HEK293 (cell line): Measurements from ENCODE around the gene GJC2.
A peak's percentile ranks its signal among the peaks of the same experiment; 100 is the strongest.

Experiments
- AEBP2 ChIP-seq: fragments of 450-650 bp; formaldehyde crosslinking; IDR thresholded peaks from 2 replicates; pipeline ENCODE4 v1.5.1; 2016; ENCODE audit warnings: missing biosample characterization, missing genetic modification characterization, borderline replicate concordance
- BCL11B ChIP-seq: fragments of 450-650 bp; formaldehyde crosslinking; IDR thresholded peaks from 2 replicates; pipeline ENCODE4 v1.5.1; 2016; ENCODE audit warnings: low read depth, missing biosample characterization, missing genetic modification characterization
- CTCF ChIP-seq: fragments of 450-650 bp; formaldehyde crosslinking; IDR thresholded peaks from 2 replicates; pipeline ENCODE4 v1.5.1; 2016; ENCODE audit warnings: missing biosample characterization, missing genetic modification characterization
- GLI2 ChIP-seq: fragments of 450-650 bp; formaldehyde crosslinking; IDR thresholded peaks from 2 replicates; pipeline ENCODE4; 2017; ENCODE audit warnings: missing biosample characterization, missing genetic modification characterization, low read depth, borderline replicate concordance
- GLIS1 ChIP-seq: fragments of 450-650 bp; formaldehyde crosslinking; IDR thresholded peaks from 2 replicates; pipeline ENCODE4 v1.5.1; 2016; ENCODE audit warnings: missing biosample characterization, missing genetic modification characterization
- KLF8 ChIP-seq: fragments of 450-650 bp; formaldehyde crosslinking; IDR thresholded peaks from 2 replicates; pipeline ENCODE4 v1.5.1; 2016; ENCODE audit warnings: missing biosample characterization, missing genetic modification characterization
- OSR2 ChIP-seq: fragments of 450-650 bp; formaldehyde crosslinking; IDR thresholded peaks from 2 replicates; pipeline ENCODE4 v1.5.1; 2016; ENCODE audit warnings: missing biosample characterization, missing genetic modification characterization
- SCRT2 ChIP-seq: fragments of 450-650 bp; formaldehyde crosslinking; IDR thresholded peaks from 2 replicates; pipeline ENCODE4 v1.5.1; 2016; ENCODE audit warnings: missing biosample characterization, missing genetic modification characterization
- ZEB2 ChIP-seq: fragments of 450-650 bp; formaldehyde crosslinking; IDR thresholded peaks from 2 replicates; pipeline ENCODE4 v1.5.1; 2016; ENCODE audit warnings: missing biosample characterization, missing genetic modification characterization
- ZFHX2 ChIP-seq: fragments of 450-650 bp; formaldehyde crosslinking; conservative IDR thresholded peaks from 2 replicates; pipeline ENCODE4 v1.5.1; 2016; ENCODE audit warnings: missing biosample characterization, missing genetic modification characterization
- ZNF121 ChIP-seq: fragments of 450-650 bp; formaldehyde crosslinking; IDR thresholded peaks from 2 replicates; pipeline ENCODE4 v1.5.1; 2016; ENCODE audit warnings: missing biosample characterization, missing genetic modification characterization
- ZNF184 ChIP-seq: fragments of 450-650 bp; IDR thresholded peaks from 2 replicates; pipeline ENCODE4 v1.5.1; 2018; ENCODE audit warnings: missing biosample characterization, mild to moderate bottlenecking, missing genetic modification characterization
- ZNF24 ChIP-seq: fragments of 450-650 bp; formaldehyde crosslinking; IDR thresholded peaks from 2 replicates; pipeline ENCODE4 v1.5.1; 2016; ENCODE audit warnings: missing biosample characterization, missing genetic modification characterization
- ZNF324 ChIP-seq: fragments of 450-650 bp; formaldehyde crosslinking; IDR thresholded peaks from 2 replicates; pipeline ENCODE4 v1.5.1; 2016; ENCODE audit warnings: missing biosample characterization, missing genetic modification characterization
- ZNF37A ChIP-seq: fragments of 450-650 bp; IDR thresholded peaks from 2 replicates; pipeline ENCODE4 v1.5.1; 2018; ENCODE audit warnings: missing biosample characterization, missing genetic modification characterization
- ZNF394 ChIP-seq: fragments of 450-650 bp; formaldehyde crosslinking; IDR thresholded peaks from 2 replicates; pipeline ENCODE4 v1.5.1; 2016; ENCODE audit warnings: missing biosample characterization, missing genetic modification characterization, mild to moderate bottlenecking, moderate library complexity, borderline replicate concordance
- ZNF501 ChIP-seq: fragments of 450-650 bp; formaldehyde crosslinking; IDR thresholded peaks from 2 replicates; pipeline ENCODE4 v1.5.1; 2016; ENCODE audit warnings: missing biosample characterization, missing genetic modification characterization
- ZNF596 ChIP-seq: fragments of 450-650 bp; IDR thresholded peaks from 2 replicates; pipeline ENCODE4 v1.5.0; 2018; ENCODE audit warnings: missing biosample characterization, mild to moderate bottlenecking, missing genetic modification characterization, moderate library complexity
- ZNF76 ChIP-seq: fragments of 450-650 bp; formaldehyde crosslinking; IDR thresholded peaks from 2 replicates; pipeline ENCODE4; 2016; ENCODE audit warnings: low read depth, missing biosample characterization, missing genetic modification characterization, borderline replicate concordance
- ZSCAN16 ChIP-seq: fragments of 450-650 bp; formaldehyde crosslinking; IDR thresholded peaks from 2 replicates; pipeline ENCODE4 v1.5.1; 2016; ENCODE audit warnings: missing biosample characterization, missing genetic modification characterization
- ZSCAN30 ChIP-seq: fragments of 450-650 bp; IDR thresholded peaks from 2 replicates; pipeline ENCODE4 v1.5.1; 2018; ENCODE audit warnings: missing biosample characterization, mild to moderate bottlenecking, missing genetic modification characterization, moderate library complexity
- ZSCAN5A ChIP-seq: fragments of 450-650 bp; formaldehyde crosslinking; IDR thresholded peaks from 2 replicates; pipeline ENCODE4 v1.5.1; 2016; ENCODE audit warnings: missing biosample characterization, missing genetic modification characterization
- TF ChIP-seq, protein P1 (sequence below): fragments of 450-650 bp; formaldehyde crosslinking; IDR thresholded peaks from 2 replicates; pipeline ENCODE4 v1.5.1; 2016; ENCODE audit warnings: missing biosample characterization, missing genetic modification characterization
- TF ChIP-seq, protein P2 (sequence below): fragments of 450-650 bp; formaldehyde crosslinking; IDR thresholded peaks from 2 replicates; pipeline ENCODE4 v1.5.1; 2016; ENCODE audit warnings: missing biosample characterization, missing genetic modification characterization
- TF ChIP-seq, protein P3 (sequence below): fragments of 450-650 bp; formaldehyde crosslinking; IDR thresholded peaks from 2 replicates; pipeline ENCODE4 v1.5.1; 2016; ENCODE audit warnings: missing biosample characterization, missing genetic modification characterization

The GJC2 gene

GRCh38 chr1:228102791-228103620 lies 46.7 kb upstream of the GJC2 start, which contains the start of gene C1orf35 (continued):
- TF ChIP-seq CTCF (peak; percentile 51; the same call in 1 of the 2 replicates), OSR2 (peak; percentile 45; the same call in 1 of the 2 replicates), ZFHX2 (tag by site-specific recombination) (peak; percentile 99), ZSCAN30 (peak; percentile 86), SCRT2 (0 out of 2 replicates have a peak, but pooled peaks have one; percentile 26), GLI2 (tag by site-specific recombination) (no peak), ZEB2 (tag by site-specific recombination) (peak; percentile 98), AEBP2 (no peak), ZNF324 (peak; percentile 64), ZNF501 (tag by site-specific recombination) (peak; percentile 99), GLIS1 (peak; percentile 76), ZNF394 (tag by site-specific recombination) (peak; percentile 52; the same call in 1 of the 2 replicates), ZNF24 (peak; percentile 32; the same call in 1 of the 2 replicates), BCL11B (tag by site-specific recombination) (0 out of 2 replicates have a peak, but pooled peaks have one; percentile 51), ZNF121 (tag by site-specific recombination) (peak; percentile 56; the same call in 1 of the 2 replicates), ZSCAN5A (tag by site-specific recombination) (peak; percentile 78), KLF8 (tag by site-specific recombination) (peak; percentile 99), ZNF37A (tag by site-specific recombination) (0 out of 2 replicates have a peak, but pooled peaks have one; percentile 4), ZSCAN16 (tag by site-specific recombination) (no peak), ZNF596 (peak; percentile 20; the same call in 1 of the 2 replicates), ZNF76 (peak; percentile 82), ZNF184 (tag by site-specific recombination) (0 out of 2 replicates have a peak, but pooled peaks have one; percentile 34)
- TF ChIP-seq, protein P1, sequence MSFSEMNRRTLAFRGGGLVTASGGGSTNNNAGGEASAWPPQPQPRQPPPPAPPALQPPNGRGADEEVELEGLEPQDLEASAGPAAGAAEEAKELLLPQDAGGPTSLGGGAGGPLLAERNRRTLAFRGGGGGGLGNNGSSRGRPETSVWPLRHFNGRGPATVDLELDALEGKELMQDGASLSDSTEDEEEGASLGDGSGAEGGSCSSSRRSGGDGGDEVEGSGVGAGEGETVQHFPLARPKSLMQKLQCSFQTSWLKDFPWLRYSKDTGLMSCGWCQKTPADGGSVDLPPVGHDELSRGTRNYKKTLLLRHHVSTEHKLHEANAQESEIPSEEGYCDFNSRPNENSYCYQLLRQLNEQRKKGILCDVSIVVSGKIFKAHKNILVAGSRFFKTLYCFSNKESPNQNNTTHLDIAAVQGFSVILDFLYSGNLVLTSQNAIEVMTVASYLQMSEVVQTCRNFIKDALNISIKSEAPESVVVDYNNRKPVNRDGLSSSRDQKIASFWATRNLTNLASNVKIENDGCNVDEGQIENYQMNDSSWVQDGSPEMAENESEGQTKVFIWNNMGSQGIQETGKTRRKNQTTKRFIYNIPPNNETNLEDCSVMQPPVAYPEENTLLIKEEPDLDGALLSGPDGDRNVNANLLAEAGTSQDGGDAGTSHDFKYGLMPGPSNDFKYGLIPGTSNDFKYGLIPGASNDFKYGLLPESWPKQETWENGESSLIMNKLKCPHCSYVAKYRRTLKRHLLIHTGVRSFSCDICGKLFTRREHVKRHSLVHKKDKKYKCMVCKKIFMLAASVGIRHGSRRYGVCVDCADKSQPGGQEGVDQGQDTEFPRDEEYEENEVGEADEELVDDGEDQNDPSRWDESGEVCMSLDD = peak; percentile 78
- TF ChIP-seq, protein P2, sequence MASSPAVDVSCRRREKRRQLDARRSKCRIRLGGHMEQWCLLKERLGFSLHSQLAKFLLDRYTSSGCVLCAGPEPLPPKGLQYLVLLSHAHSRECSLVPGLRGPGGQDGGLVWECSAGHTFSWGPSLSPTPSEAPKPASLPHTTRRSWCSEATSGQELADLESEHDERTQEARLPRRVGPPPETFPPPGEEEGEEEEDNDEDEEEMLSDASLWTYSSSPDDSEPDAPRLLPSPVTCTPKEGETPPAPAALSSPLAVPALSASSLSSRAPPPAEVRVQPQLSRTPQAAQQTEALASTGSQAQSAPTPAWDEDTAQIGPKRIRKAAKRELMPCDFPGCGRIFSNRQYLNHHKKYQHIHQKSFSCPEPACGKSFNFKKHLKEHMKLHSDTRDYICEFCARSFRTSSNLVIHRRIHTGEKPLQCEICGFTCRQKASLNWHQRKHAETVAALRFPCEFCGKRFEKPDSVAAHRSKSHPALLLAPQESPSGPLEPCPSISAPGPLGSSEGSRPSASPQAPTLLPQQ = peak; percentile 63
- TF ChIP-seq, protein P3, sequence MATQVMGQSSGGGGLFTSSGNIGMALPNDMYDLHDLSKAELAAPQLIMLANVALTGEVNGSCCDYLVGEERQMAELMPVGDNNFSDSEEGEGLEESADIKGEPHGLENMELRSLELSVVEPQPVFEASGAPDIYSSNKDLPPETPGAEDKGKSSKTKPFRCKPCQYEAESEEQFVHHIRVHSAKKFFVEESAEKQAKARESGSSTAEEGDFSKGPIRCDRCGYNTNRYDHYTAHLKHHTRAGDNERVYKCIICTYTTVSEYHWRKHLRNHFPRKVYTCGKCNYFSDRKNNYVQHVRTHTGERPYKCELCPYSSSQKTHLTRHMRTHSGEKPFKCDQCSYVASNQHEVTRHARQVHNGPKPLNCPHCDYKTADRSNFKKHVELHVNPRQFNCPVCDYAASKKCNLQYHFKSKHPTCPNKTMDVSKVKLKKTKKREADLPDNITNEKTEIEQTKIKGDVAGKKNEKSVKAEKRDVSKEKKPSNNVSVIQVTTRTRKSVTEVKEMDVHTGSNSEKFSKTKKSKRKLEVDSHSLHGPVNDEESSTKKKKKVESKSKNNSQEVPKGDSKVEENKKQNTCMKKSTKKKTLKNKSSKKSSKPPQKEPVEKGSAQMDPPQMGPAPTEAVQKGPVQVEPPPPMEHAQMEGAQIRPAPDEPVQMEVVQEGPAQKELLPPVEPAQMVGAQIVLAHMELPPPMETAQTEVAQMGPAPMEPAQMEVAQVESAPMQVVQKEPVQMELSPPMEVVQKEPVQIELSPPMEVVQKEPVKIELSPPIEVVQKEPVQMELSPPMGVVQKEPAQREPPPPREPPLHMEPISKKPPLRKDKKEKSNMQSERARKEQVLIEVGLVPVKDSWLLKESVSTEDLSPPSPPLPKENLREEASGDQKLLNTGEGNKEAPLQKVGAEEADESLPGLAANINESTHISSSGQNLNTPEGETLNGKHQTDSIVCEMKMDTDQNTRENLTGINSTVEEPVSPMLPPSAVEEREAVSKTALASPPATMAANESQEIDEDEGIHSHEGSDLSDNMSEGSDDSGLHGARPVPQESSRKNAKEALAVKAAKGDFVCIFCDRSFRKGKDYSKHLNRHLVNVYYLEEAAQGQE (tag by site-specific recombination) = peak; percentile 27; the same call in 1 of the 2 replicates
